ENCODE measurements around the gene GLRA3.
"Not testable (repeated sequence)": the region's sequence is repeated elsewhere in the genome, so short reads cannot be mapped to it uniquely, and the experiment has no call there.

Gene GLRA3

DNA sequence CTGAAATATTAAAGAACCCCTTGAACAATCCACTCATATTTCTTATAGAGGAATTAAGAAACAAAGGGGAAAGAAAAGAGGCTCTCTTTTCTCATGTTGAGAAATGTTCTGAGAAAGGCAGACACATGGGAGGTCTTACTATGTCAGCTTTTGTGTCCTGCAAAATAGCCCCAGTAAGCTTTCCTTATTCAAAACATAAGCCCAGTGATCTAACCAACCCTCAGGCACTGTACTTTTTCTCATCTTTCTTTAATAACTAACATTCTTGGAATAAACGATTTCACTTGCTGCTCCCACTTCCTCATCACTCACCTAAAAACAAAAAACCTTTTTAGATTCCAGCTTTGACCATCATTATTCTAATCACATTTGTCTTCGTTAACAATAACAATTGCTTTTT, 115.9 kb downstream of the GLRA3 start:
- no peak for DNase-seq

DNA sequence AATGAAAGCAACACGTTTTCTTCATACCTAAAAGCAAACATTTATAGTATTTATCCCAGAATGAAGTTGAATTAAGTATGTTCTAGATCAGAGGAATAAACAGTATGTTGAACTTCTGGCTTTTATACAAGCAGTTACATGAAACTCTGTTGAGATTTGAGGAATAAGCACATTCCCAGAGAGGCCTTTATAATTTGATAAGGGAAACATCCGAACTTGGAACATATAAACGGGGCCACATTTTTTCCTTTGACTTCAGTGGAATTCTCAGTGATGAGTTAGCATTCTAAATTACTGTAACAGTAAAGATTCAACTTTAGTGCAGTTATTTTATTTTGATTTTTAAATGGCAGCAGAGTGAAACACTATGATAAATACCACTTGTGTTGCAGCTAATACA, 119.5 kb downstream of the GLRA3 start:
- DNase-seq: no peak

DNA sequence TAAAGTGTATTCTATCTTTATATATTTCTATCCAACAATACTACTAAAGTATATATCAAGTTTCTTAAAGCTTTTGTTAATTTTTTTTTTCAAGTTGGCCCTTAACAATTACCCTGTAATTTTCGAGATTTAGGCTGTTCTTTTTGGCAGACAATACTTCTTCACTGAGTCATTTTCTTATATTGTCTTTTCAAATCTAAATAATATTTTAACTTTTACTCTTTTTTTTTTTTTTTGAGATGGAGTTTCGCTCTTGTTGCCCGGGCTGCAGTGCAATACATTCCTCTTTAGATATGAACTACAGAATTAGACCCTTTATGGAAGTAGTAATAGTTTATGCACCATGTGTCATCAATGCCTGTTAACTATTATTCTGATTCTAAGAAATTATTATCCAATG, 120.7 kb downstream of the GLRA3 start:
- no peak for DNase-seq

DNA sequence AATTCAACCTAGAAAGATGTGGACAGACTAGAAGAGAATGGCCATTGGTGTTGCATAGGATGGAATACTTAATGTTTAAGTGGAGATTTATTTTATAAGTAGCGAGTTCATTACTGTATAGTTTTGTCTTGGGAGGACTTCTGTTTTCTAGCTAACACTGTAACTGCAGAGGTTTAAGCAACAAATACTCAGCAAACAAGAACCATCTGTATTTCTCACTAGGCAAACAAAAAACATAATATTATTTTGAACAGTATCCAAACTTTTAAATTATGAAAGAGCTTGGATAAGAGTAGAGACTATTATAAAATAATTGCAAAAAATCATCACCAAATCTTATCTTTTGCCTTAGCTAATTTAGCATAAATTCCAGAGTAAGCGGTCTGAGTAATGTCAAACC, 121.1 kb downstream of the GLRA3 start:
- no peak for DNase-seq

DNA sequence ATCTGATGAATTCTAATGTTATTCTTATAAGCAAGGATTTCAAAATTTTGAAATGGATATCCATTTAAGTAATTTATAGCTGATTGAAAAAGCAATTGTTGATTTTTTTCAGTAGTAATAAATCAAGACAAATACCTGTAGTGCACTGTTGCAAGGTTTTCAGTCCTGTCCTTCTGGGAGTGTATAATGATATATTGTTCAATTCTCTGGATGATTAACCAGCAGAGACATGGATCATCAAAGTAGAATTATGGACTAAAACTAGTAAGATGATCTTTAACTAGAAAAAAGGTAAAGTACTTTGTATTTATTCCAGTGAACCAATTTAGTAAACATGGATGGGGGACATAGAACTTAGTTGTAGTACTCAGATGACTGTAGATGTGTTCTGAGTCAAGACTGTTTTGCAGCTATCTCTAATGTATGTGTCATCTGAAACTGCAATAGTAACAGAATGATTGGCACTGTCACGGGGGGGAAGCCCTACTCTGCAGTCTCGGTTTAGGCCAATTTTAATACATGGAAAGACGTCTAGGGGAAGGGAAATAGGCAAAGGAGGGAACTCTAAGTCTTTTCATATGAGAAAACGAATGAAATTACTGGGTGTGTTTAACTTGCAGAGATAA, 121.9 kb downstream of the GLRA3 start:
- DNase-seq: peak; percentile 44

DNA sequence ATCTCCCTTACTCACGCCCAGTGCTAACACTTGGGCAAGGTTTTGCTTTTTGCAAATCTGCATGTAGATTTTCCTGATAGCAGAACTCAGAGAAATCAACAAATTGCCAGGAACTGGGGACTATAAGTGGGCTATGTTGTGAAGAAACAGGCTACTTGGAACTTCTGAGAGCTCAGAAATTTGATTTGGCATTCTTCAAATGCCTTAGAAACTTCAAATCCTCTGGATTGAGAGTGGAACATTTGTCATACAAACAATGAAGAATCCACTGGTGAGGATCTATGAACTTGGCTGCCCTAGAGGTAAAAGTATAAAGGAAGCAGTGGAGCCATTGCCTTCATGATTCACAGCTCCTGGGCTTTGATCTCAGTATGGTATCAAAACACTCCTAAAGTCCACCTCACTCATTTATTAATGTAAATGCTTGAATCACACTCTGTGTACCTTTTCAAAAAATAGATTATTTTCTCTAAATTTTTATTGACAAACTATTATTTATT, 126.0 kb downstream of the GLRA3 start:
- DNase-seq: no peak

DNA sequence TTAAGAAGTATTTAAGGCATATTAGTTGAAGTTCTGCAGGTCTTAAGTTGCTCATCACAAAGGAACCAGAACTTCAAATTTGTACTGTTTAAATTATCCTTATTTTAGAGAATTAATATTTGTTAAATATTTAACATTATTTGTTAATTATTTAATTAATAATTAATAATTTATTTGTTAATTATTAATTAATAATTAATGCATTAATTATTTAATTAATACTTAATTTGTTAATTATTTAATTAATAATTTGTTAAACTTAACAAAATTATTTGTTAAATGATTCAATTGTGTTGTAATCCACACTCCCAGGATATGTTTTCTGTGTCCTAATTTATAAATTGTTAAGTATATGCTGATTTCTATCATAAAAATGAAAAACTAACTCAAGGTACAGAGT, 129.4 kb downstream of the GLRA3 start:
- DNase-seq: no peak

DNA sequence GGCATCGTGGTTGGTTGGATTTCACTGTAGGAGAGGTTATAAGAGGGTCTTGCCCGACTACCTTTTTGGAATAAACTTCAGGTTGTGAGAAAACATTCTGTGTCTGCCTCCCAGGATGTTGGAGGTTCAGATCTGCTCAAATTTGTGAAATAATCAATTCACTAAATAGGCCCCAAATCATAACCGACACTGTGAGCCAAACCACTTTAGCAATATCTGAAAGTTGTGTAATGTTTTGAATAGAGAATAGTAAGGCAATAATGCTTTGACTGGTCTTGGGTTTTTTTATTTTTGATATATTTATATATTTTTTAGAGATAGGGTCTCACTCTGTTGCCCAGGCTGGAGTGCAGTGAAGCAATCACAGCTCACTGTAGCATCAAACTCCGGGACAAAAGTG, 131.2 kb downstream of the GLRA3 start:
- no peak for DNase-seq

DNA sequence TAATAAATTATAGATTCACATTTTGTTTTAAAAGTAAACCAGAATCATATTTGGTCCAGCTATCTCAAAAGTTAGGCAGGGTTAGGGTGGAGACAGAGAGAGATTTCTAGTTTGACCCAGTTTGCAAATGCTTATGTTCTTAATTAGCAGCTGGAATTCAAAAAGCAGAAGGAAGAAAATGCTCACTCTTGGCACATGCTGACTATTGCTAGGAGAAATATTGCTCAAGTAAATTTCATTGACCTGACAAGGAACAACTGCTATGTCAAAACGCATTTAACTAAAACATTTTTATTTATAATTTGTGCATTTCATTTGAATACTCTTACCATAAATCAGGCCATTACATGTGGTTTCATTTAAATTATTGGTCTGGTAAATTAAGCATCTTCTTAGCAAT, 131.8 kb downstream of the GLRA3 start:
- DNase-seq: no peak

DNA sequence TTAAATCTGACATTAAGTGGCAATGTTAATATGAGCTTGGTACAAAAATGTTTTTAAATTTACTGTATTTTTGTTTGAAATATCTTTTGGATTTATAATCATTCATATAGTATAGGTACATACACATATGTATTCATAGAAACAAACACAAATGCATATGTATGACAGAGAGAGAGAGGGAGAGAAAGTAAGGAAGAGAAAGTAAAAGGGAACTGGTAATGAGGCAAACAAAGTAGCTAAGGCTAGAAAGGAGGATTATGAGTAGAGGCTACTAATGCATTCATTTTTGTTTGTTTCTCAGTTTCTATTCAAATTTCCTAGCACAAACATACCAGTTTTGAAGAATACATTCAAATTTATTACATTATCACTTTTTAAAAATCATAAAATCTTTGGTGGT, 132.4 kb downstream of the GLRA3 start:
- no peak for DNase-seq

DNA sequence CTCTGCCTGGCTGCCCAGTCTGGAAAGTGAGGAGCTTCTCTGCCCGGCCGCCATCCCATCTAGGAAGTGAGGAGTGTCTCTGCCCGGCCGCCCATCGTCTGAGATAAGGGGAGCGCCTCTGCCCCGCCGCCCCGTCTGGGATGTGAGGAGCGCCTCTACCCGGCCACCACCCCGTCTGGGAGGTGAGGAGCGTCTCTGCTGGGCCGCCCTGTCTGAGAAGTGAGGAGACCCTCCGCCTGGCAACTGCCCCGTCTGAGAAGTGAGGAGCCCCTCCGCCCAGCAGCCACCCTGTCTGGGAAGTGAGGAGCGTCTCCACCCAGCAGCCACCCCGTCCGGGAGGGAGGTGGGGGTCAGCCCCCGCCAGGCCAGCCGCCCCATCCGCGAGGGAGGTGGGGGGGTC, 137.2 kb downstream of the GLRA3 start:
- not testable (repeated sequence) for DNase-seq

DNA sequence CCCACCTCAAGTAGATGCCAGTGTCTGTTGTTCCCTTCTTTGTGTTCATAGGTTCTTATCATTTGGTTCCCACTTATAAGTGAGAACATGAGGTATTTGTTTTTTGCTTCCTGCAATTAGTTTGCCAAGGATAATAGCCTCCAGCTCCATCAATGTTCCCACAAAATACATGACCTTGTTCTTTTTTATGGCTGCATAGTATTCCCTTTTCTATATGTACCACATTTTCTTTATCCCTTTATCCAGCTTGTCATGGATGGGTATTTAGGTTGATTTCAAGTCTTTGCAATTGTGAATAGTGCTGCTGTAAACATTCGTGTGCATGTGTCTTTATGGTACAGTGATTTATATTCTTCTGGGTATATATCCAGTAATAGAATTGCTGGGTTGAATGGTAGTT, 138.4 kb downstream of the GLRA3 start:
- no peak for DNase-seq

DNA sequence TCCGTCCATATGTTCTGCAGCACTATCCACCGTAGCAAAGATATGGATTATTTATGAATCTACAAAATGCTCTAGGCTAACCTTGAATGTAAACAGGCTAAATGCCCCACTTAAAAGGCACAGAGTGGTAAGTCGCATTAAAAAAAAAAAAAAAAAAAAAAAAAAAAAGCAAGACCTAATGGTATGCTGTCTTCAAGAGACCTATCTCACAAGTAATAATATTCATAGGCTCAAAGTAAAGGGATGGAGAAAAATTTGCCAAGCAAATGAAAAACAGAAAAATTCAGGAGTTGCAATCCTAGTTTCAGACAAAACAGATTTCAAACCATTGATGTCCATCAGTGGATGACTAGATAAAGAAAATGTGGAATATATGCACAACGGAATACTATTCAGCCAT, 139.4 kb downstream of the GLRA3 start:
- no peak for DNase-seq

DNA sequence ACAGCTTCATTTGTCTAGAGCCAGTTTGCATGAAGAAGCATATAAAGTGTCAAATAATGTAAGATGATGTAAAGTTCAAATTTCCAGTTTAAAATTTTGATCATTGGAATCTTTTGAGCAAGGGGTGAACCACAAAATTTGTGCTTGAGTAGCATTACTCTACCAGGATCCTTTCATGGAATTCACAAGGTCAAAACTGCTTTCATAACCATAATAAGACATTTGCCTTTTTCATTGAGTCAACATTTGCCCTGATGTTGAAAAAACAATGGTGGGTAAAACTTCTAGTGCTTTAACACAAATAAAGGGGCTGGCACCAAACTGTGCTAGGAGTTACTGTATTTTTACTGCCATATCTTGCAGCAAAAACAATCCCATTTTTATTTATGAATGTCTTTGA, 142.2 kb downstream of the GLRA3 start:
- no peak for DNase-seq

DNA sequence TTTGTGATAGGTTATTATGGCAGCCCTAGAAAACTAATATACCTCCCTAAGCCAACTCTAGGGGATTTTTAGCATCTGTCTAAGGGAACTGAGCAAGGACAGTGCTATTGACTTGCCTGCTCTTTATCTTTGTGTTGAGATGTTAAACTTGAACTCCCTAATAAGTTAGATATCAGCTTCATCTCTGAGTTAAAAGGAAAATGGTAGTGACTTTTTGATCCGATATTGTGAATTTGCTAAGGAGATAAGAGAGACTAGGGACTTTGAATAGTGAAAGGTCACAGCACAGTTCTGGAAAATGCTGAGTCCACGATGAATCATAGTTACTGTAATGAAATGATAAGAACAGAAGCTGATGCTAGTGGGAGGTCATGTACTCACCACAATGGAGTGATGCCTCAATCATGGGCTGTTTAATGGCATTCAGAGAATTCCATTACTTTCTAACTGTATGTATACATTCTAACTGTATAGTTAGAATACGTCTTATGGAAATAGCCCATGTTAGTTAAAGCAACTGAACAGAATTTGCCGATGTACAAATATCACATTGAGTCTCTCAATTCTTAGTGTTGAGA, 147.2 kb downstream of the GLRA3 start:
- no peak for DNase-seq

DNA sequence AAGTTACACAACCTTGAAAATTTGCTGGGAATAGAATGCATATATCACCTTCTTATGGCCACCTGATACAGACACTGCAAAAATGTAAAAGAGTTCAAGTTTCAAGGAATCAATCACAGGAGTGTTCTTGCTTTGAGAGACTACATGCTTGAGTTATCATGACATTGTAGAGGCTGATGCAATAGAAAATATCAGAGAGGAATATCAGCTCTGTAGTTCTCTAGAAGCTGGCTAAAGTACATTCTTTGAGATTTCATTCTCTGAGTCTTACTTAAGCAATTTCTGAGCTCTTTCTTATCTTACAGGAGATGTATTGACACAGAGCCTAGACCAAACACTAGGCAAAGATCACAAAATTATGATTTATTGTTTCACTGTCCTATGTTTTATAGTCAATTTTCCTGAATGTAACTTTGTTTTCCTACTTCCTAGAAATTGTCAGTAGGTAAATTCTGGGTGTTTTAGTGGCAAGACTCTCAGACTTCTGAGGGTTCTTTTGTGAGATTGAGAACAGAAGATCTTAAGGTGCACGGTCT, 154.7 kb downstream of the GLRA3 start:
- DNase-seq: no peak

DNA sequence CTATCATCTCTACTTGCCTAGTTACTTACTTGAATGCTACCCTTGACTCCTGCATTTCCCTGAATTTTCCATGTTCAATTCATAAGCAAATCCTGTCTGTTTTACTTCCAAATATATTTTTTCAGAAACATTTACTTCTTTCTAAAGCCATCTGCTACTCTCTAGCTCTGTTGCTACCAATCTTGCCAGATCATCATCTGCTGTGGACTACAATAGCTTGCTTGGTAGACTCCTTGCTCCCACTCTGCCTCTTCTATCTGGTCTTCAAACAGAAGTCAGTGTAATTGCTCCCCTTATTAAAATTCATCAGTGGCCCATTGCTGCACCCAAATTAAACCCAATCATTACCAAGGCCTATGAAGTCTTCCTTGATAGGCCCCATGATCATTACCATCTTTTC, 155.2 kb downstream of the GLRA3 start:
- DNase-seq: no peak

DNA sequence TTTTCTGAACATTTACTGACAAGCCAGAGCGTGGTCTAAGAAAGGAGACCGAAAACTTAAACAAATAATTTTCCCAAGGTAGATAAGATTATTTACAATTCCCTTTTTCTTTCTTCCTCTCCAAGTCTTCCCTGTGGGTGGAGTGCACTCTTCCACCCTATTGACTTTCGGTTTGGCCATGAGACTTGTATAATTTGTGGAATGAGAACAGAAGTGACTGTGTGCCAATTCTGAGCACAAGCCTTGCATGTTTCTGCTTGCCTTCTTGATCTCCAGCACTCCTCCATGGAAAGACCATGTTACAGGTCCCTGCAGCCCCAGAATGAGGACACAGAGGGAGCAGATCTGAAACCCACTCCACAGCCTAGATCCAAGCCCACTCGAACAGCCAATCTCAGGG, 156.8 kb downstream of the GLRA3 start:
- no peak for DNase-seq

DNA sequence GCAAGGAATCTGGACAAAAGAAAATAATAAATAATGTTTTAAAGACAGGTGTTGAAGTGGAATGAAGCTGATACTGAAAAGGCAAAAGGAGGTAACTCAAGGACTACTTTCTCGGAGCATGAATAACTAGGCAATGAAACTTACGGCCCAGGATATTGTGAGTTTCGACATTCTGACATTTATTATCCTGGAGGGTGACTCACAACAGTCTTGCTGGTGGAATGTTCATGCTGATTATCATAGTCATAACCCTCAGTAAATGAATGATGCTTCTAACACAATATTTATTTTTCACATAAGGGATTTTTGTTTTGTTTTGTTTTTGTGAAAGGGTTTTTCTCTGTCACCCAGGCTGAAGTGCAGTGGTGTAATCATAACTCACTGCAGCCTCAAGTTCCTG, 159.8 kb downstream of the GLRA3 start:
- DNase-seq: no peak

DNA sequence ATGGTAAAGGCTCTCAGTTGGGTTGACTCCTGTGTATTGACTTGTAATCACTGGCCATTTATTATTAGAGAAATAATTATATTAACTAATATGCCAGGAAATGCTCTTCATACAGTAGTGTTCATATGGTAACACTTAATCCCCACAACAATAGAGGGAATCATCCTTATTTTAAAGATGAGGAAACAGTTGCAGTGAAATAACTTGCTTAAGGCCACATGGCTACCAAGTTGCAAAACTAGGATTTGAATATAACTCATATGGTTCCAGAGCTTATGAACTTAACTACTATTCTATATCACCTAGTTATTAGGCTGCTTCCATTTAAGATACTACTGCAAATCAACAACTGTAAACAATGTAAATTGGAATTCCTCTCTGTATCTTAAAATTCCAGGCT, 163.2 kb downstream of the GLRA3 start:
- DNase-seq: no peak

DNA sequence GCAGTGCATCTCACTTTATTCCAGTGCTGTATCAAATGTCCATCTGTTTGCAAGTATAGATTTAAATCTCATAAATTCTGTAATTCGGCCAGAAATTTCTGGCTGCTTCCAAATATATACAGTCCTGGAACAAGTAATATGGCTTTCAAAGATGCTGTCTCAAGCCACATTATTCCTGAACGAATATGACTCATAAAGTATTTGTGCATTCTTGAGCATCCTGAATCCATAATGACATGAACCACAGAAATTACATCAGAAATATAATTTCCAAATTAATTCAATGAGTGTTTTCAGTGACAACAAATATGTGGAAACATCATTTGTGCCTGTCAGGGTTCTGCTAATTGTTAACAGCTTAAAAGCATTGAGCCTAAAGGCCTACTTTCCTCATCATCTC, 165.8 kb downstream of the GLRA3 start:
- no peak for DNase-seq

DNA sequence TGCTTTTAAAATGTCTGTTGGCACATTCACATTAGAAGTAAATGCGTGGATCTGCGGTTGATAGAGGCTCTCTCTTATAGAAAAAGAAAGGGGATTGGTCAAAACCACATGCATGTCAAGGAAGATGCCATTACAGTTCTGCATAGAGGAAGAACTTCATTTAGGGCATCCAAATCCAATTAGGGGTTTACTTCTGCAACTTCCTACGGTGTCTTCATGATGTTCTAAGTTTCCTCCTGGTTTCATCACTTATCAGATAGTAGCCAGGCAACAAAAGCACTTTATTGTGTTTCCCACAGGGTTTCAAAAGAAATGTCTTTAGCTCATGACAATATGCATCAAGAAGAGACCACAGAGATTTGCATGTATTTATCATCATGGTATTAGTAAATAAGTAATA, 170.8 kb downstream of the GLRA3 start:
- no peak for DNase-seq

DNA sequence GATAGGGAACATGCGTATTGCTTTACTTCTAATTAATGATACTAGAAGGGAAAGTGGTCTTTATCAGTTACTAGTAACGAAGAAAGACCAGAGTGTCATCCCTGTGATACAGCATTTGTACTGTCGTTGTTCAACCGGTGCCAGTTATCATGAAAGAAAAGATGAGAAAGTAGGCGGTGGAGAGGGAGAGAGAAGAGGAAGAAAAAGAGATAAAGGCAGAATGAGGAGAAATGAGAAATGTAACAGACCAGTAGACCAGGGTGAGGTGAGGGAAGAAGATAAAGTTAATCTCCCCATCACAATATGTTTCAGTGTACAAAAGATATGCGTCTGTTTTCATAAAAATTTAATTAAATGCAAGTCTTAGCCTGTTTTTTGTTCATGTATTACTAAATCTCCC, 171.6 kb downstream of the GLRA3 start:
- DNase-seq: no peak

DNA sequence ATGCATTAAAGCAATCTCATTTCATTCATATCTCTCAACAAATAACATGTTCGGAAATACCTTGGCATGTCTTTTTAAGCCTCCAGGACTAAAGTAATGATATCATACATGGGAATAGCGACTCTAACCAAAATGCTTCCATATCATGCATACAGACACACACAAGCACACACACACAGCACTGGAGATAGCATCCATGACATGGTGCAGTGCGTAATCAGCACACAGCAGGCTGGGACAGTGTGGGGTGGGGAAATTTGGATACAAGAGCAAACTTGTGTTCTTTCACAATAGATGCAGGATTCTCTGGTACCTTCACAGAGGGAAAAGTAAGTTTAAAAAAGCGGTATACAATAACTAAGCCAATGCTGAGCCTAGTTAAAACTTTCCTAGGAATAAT, 174.4 kb downstream of the GLRA3 start:
- DNase-seq: no peak
